Measurements from ENCODE around the gene PLXNB2.
A peak's percentile ranks its signal among the peaks of the same experiment; 100 is the strongest.

Gene PLXNB2

DNA sequence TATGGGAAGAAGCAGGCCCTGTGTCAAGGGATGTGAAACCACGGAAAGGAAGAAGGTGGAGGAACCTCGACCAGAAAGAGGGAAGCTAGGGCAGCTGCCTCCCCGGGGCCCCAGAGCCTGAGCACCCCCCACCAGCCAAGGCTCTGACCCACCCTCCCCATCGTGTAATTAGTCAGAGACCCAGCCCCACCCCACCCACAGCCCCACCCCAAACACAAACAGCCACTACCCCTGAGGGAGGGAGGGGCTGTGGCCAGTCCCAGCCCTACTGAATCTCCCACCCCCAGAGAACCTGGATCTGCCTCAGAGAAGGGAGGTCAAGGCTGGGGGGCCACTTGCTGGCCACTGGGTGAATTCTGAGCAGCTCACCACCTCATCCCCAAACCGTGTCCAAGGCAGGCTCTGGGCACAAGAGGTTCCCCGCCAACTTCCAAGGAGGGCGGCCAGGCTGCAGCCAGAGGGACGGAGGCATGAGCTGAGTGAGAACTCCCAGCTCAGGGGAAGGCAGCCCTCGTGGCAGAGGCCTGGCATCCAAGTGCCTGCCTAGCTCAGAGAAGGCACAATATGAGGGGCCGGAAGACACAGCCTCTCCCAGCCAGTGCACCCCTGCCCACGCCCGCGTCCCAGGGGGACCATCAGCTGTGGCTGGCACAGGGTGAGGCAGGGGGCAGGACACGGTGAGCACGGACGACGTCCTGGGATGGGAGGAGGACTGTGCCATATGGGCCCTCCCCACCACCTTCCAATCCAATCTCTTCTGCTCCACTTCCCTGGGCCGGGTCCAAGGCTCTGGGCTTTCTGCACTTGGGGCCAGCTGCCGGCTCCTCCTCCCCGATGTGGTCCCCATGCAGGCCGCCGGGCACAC, 2.7 kb downstream of the PLXNB2 start:
- Histone ChIP-seq H3K4me1 (ENCODE audit: control insufficient read depth, insufficient read depth, low read length) (peaks cover 48% of the 10 kb centered on the region), H3K27me3 (ENCODE audit: control insufficient read depth, insufficient read depth, low read length, poor library complexity, severe bottlenecking) (peaks cover 5% of the 10 kb centered on the region), H3K36me3 (ENCODE audit: control insufficient read depth, insufficient read depth, low read length) (no peaks in the 10 kb centered on the region), H3K27ac (ENCODE audit: insufficient read depth, low read depth, low read length, poor library complexity, severe bottlenecking) (no peak overlapping the region), H3K4me3 (ENCODE audit: insufficient read depth, low read depth, low read length) (no peak overlapping the region), H3K9me3 (ENCODE audit: control insufficient read depth, low read length) (no peaks in the 10 kb centered on the region)
- WGBS, 2 experiments = 85 to 91% methylated on average over 21 to 22 of the region's 22 CpGs

DNA sequence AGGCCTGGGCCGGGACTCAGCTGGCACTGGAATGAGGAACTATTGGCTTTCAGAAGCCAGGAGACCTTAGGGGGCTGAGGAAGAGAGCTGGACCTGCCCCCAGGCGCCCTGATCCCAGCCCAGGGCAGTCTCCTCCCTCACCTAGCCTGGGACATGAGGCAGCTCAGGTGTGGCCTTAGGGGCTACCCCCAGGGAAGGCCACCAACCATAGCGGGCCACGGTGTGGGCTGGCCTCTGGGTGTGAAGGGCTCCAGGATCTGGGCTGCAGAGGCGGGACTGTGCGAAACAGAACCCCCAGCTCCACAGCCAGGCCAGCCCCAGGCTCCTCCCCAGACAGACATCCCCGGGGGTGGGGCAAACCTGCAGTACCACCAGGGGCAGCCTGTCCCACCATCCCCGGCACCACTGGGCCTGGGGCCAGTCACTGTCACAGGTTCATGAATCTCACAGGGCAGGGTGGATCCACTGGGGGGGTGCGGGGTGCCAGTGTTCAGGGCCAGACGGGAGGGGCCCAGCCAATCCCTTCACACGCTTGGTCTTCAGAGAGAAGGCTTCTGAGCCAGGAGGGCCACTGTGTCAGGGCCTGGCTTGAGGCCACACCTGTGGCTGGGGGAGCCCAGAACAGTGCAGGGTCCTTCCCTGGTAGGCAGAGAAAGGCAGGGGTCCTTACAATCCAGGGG, 3.5 kb downstream of the PLXNB2 start:
- Histone ChIP-seq H3K4me1 (ENCODE audit: control insufficient read depth, insufficient read depth, low read length) (peaks cover 44% of the 10 kb centered on the region), H3K9me3 (ENCODE audit: control insufficient read depth, low read length) (no peaks in the 10 kb centered on the region), H3K4me3 (ENCODE audit: insufficient read depth, low read depth, low read length) (no peak overlapping the region), H3K36me3 (ENCODE audit: control insufficient read depth, insufficient read depth, low read length) (no peaks in the 10 kb centered on the region), H3K27ac (ENCODE audit: insufficient read depth, low read depth, low read length, poor library complexity, severe bottlenecking) (no peak overlapping the region), H3K27me3 (ENCODE audit: control insufficient read depth, insufficient read depth, low read length, poor library complexity, severe bottlenecking) (peaks cover 10% of the 10 kb centered on the region)
- 74% methylated on average over 11 of the region's 11 CpGs for WGBS, 2 experiments

DNA sequence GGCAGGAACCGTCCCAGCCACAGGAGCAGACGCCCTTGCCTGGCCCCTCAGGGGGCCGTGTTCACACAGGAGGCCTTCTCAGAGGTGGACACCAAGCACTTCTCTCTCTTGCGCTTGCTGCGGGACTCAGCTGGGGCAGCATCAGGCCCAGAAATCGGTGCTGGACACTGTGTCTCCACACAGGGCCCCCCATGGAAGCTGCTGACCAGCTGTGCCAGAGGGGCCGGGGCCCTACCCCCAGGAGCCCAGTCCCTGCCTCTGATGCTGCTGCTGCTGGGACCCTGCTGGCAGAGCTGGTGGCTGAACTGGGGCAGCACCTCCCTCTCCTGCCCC, 4.0 kb downstream of the PLXNB2 start:
- WGBS, 2 experiments = 88 to 91% methylated on average over 7 of the region's 7 CpGs
- Histone ChIP-seq H3K4me3 (ENCODE audit: insufficient read depth, low read depth, low read length) (no peak overlapping the region), H3K27ac (ENCODE audit: insufficient read depth, low read depth, low read length, poor library complexity, severe bottlenecking) (no peak overlapping the region), H3K9me3 (ENCODE audit: control insufficient read depth, low read length) (no peaks in the 10 kb centered on the region), H3K36me3 (ENCODE audit: control insufficient read depth, insufficient read depth, low read length) (no peaks in the 10 kb centered on the region), H3K4me1 (ENCODE audit: control insufficient read depth, insufficient read depth, low read length) (peaks cover 42% of the 10 kb centered on the region), H3K27me3 (ENCODE audit: control insufficient read depth, insufficient read depth, low read length, poor library complexity, severe bottlenecking) (peaks cover 10% of the 10 kb centered on the region)

DNA sequence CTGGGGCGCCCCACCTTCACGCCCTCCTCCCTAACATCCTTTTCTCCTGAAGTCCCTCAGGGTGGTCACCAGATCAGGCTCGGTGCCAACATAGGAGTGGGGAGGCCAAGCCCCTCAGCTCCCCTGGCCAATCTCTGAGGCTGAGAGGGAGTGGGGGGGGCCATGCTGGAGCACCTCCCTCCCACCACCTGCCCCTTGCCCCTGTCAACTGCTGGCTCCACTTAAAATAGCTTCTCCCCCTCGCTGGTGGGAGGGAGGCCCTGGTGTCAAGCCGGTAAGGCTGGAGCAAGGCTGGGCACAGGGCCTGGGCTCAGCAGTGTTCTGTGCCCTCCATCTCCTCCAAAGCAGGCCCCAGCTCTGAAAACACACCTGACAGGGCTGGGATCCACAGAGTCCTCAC, 4.9 kb downstream of the PLXNB2 start:
- Histone ChIP-seq H3K4me3 (ENCODE audit: insufficient read depth, low read depth, low read length) (no peak overlapping the region), H3K4me1 (ENCODE audit: control insufficient read depth, insufficient read depth, low read length) (peaks cover 37% of the 10 kb centered on the region), H3K27ac (ENCODE audit: insufficient read depth, low read depth, low read length, poor library complexity, severe bottlenecking) (no peak overlapping the region), H3K27me3 (ENCODE audit: control insufficient read depth, insufficient read depth, low read length, poor library complexity, severe bottlenecking) (peaks cover 10% of the 10 kb centered on the region), H3K9me3 (ENCODE audit: control insufficient read depth, low read length) (no peaks in the 10 kb centered on the region), H3K36me3 (ENCODE audit: control insufficient read depth, insufficient read depth, low read length) (no peaks in the 10 kb centered on the region)
- whole genome bisulfite sequencing, 2 experiments = 75 to 83% methylated on average over 5 of the region's 5 CpGs

DNA sequence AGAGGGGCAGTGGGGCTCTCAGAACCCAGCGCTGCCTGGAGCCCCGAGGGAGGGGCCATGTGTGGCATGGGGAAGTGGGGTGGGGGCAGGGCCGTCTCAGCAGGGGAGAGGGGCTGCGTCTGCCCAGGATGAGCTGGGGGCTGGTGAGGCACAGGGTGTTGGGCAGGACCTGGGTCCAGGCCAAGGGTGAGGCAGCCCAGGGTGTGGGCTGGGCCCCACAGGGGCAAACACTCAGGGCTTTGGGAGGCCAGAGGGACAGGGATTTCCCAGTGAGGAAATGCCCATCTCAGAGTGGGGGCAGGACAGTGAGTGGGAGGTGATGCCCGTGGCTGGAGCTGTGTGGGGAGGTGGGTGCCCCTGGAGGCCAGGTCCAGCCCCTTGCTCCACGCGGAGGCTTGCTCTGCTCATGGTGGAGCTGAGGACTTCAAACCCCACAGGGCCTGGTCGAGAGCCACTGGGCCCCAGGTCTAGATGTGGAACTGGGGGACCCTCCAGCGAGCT, 5.4 kb downstream of the PLXNB2 start:
- no peak overlapping the region for H3K4me3 ChIP-seq (ENCODE audit: insufficient read depth, low read depth, low read length)
- 84% methylated on average over 9 of the region's 9 CpGs for WGBS, 2 experiments
- H3K27me3 ChIP-seq (ENCODE audit: control insufficient read depth, insufficient read depth, low read length, poor library complexity, severe bottlenecking) = peaks cover 10% of the 10 kb centered on the region
- H3K4me1 ChIP-seq (ENCODE audit: control insufficient read depth, insufficient read depth, low read length) = peaks cover 42% of the 10 kb centered on the region
- H3K27ac ChIP-seq (ENCODE audit: insufficient read depth, low read depth, low read length, poor library complexity, severe bottlenecking) = no peak overlapping the region
- H3K36me3 ChIP-seq (ENCODE audit: control insufficient read depth, insufficient read depth, low read length) = no peaks in the 10 kb centered on the region
- H3K9me3 ChIP-seq (ENCODE audit: control insufficient read depth, low read length) = no peaks in the 10 kb centered on the region

DNA sequence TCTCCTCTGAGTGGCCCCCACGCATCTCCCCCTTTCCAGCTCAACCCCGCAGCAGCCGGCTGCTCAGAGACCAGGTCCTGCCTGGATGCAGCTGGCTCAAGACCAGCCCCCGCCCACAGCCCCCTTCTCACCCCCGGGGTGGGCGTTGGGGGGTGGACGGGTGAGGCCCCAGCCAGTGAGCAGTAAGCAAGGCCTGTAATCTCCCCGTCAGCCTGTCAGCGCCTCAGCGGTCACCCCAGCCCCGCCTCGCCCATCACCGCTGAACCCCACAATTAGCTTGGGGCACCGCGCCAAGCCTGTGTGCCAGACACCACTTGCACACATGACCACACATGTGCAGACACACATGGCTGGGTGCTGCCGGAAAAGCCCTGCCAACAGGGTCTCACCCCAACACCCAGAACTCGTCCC, 5.9 kb downstream of the PLXNB2 start:
- 89 to 93% methylated on average over 17 of the region's 17 CpGs for WGBS, 2 experiments
- peaks cover 10% of the 10 kb centered on the region for H3K27me3 ChIP-seq (ENCODE audit: control insufficient read depth, insufficient read depth, low read length, poor library complexity, severe bottlenecking)
- no peak overlapping the region for H3K27ac ChIP-seq (ENCODE audit: insufficient read depth, low read depth, low read length, poor library complexity, severe bottlenecking)
- H3K4me3 ChIP-seq (ENCODE audit: insufficient read depth, low read depth, low read length) = no peak overlapping the region
- H3K4me1 ChIP-seq (ENCODE audit: control insufficient read depth, insufficient read depth, low read length) = peaks cover 42% of the 10 kb centered on the region
- H3K36me3 ChIP-seq (ENCODE audit: control insufficient read depth, insufficient read depth, low read length) = no peaks in the 10 kb centered on the region
- no peaks in the 10 kb centered on the region for H3K9me3 ChIP-seq (ENCODE audit: control insufficient read depth, low read length)

DNA sequence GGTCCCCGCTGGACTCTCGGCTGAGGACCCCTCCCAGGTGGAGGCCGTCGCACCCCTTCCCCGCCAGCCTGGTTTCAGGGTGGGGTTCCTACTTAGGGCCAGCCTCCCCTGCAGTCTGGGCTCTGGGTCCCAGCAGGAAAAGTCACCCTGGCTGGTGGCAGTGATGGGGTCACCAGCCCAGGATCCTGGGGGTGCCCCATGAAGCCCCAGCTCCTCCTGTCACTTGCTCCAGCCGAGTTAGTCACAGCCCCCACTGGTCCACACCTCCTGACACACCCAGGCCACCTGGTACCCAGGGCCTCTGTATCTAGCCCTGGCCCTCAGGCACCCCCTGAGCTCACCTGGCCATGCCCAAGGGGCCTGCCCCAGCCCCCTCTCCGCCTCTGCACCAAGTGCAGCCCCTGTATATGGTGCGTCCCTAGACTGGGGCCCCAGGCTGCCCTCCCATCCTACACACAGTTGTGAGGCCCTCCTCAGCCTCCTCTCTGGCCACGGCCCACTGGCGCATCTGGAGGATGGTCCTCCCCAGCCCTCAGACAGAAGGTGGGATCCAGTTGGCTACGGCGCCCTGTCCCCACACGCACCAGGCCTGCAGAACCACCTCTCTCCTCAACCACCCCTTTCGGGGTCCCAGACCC, 6.7 kb downstream of the PLXNB2 start:
- 70 to 72% methylated on average over 14 of the region's 14 CpGs for WGBS, 2 experiments
- no peak overlapping the region for H3K4me3 ChIP-seq (ENCODE audit: insufficient read depth, low read depth, low read length)
- H3K36me3 ChIP-seq (ENCODE audit: control insufficient read depth, insufficient read depth, low read length) = no peaks in the 10 kb centered on the region
- H3K9me3 ChIP-seq (ENCODE audit: control insufficient read depth, low read length) = no peaks in the 10 kb centered on the region
- H3K4me1 ChIP-seq (ENCODE audit: control insufficient read depth, insufficient read depth, low read length) = peaks cover 41% of the 10 kb centered on the region
- H3K27ac ChIP-seq (ENCODE audit: insufficient read depth, low read depth, low read length, poor library complexity, severe bottlenecking) = no peak overlapping the region
- peaks cover 10% of the 10 kb centered on the region for H3K27me3 ChIP-seq (ENCODE audit: control insufficient read depth, insufficient read depth, low read length, poor library complexity, severe bottlenecking)

DNA sequence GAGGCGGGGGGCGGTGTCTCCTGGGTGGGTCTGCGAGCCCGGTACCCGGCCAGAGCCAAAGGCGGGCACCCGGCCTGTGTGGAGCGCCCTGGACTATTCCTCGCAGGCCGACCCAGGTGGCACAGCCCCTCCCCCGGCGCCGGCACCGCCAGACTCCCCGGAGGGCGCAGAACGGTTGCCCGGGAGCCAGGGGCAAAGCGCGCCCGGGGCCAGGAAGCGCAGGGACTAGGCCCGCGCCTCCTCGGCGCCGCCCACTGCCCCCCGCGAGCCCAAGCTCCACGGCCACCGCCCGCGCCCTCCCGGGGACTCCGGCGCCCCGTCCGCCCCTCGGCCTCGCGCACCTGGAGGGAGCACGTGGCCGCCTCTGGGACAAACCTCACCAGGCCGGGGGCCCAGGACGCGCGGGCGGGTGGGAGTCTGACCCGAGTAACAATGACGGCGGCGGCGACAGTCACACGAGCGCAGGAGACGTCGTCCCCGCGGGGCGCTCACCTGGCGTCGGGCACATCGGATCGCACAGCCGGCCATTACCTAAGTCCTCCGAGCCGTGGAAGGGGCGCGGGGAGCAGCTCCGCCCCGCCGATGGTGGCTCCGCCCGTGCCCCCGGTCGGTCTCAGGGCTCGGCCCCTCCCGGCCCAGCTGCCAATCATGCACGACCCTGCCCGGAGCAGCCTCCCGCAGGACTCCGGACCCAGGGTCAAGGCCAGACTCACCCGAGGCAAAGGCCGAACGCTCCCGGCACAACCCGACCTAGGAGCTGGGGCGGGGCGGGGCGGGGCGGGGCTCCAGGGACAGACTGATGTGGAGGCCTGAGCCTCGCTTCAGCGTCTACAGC, 7.4 kb downstream of the PLXNB2 start:
- no peaks in the 10 kb centered on the region for H3K9me3 ChIP-seq (ENCODE audit: control insufficient read depth, low read length)
- WGBS, 2 experiments = 3 to 4% methylated on average over 93 of the region's 93 CpGs
- no peak overlapping the region for H3K27ac ChIP-seq (ENCODE audit: insufficient read depth, low read depth, low read length, poor library complexity, severe bottlenecking)
- peaks cover 34% of the 10 kb centered on the region for H3K4me1 ChIP-seq (ENCODE audit: control insufficient read depth, insufficient read depth, low read length)
- H3K27me3 ChIP-seq (ENCODE audit: control insufficient read depth, insufficient read depth, low read length, poor library complexity, severe bottlenecking) = peaks cover 10% of the 10 kb centered on the region
- H3K4me3 ChIP-seq (ENCODE audit: insufficient read depth, low read depth, low read length) = peak overlapping the region; percentile 36
- H3K36me3 ChIP-seq (ENCODE audit: control insufficient read depth, insufficient read depth, low read length) = no peaks in the 10 kb centered on the region

DNA sequence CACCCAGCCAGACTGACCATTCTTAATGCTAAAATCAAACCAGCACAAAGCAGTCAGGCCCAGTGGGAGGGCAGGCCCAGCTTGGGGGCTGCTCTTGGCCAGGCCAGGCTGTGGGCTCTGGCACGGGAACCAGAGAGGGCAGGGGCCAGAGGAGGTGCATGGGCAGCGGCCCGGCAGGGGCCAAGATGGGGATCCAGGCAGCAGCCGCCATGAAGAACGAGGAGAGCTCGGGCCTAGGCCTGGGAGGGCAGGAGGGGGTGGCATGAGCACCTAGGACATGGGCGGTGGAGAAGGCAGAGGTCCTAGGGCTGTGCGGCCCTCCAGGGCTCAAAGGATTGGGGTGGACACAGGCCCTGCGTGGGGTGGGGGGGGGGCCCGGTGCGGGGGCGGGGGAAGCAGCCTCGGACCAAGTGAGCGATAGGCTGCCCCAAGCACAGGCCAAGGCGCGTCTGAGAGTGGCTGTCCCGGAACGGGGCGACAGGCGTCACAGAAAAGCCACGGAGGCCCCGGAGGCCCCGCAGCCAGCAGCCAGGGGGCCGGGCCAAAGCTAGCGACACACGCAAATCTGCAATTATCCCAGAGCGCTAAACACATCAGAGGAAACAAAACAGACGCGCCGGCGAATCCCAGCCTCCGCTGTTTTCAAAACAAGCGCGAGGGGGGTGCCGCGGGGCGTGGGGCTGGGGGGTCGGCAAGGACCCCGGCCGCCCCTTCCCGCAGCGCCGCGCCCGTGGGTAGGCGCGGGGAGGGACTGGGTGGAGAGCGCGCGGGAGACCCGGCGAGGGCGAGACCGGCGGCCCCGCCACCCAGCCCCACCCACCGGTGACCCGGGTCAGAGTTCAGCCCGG, 8.3 kb downstream of the PLXNB2 start:
- no peaks in the 10 kb centered on the region for H3K36me3 ChIP-seq (ENCODE audit: control insufficient read depth, insufficient read depth, low read length)
- H3K27me3 ChIP-seq (ENCODE audit: control insufficient read depth, insufficient read depth, low read length, poor library complexity, severe bottlenecking) = peaks cover 10% of the 10 kb centered on the region
- H3K27ac ChIP-seq (ENCODE audit: insufficient read depth, low read depth, low read length, poor library complexity, severe bottlenecking) = no peak overlapping the region
- peaks cover 35% of the 10 kb centered on the region for H3K4me1 ChIP-seq (ENCODE audit: control insufficient read depth, insufficient read depth, low read length)
- 24% methylated on average over 59 of the region's 59 CpGs for WGBS, 2 experiments
- no peaks in the 10 kb centered on the region for H3K9me3 ChIP-seq (ENCODE audit: control insufficient read depth, low read length)
- peak overlapping the region; percentile 36 for H3K4me3 ChIP-seq (ENCODE audit: insufficient read depth, low read depth, low read length)
